HepG2 (cell line): Measurements from ENCODE around the gene EFNA2. TPM values are rescaled to one million over a fixed set of nuclear protein-coding genes. Genes with fewer than 3 reads are reported as not detected.

Experiments
- ATAC-seq: fragments of 200-7000 bp; cut with Tn5 transposase; 3 replicates; pipeline ENCODE4 v1.9.1; 2020; ENCODE audit warnings: mild to moderate bottlenecking, moderate library complexity
- BruUV-seq: library from RNA; stranded (reverse); fragments of 400-500 nt; replicated peaks from 2 replicates; lab custom pipeline; 2021; lab: Mats Ljungman, UMichigan
- CTCF ChIA-PET: fragments of 300-600 bp; formaldehyde crosslinking; extraction: SDS; loops from one replicate; lab custom pipeline; 2021; ENCODE audit warnings: low total read pairs, inconsistent platforms, low intra/inter-chr PET ratio; lab: Yijun Ruan, JAX
- POLR2A ChIA-PET: fragments of 350-600 bp; sonication (Branson Sonifier 250); formaldehyde crosslinking; loops from one replicate; lab custom pipeline; 2020; ENCODE audit warnings: antibody characterized with exemption, inconsistent platforms; lab: Yijun Ruan, JAX
- DNase-seq: peaks from one replicate; pipeline ENCODE4 v3.0.0-alpha.2; 2015; ENCODE audit warnings: low spot score
- FAIRE-seq: peaks from 3 replicates; lab custom pipeline; 2011; peaks lifted over from hg19 to GRCh38; lab: Jason Lieb, UNC
- H2AFZ ChIP-seq: one replicate; pipeline ENCODE4 v1.6.1; 2011; ENCODE audit warnings: low read length, inconsistent platforms
- H3K27ac ChIP-seq: fragments of 300-600 bp; 3 replicates; pipeline ENCODE4 v1.8.0; 2011; ENCODE audit warnings: mixed run types, mild to moderate bottlenecking, mixed read lengths, low read length, inconsistent platforms; ENCODE audit not compliant: insufficient read depth; ENCODE audit errors: extremely low read length
- H3K27me3 ChIP-seq, 2 experiments: fragments of 200-600 bp in 1 of 2; 2 replicates in 1 of 2; 3 replicates in 1 of 2; pipeline versions ENCODE4 v1.6.0 to v1.8.0; 2011; ENCODE audit warnings: low read length in 2 of 2, mild to moderate bottlenecking in 2 of 2, moderate library complexity in 2 of 2, inconsistent platforms in 1 of 2; ENCODE audit not compliant: insufficient read depth in 2 of 2, control insufficient read depth in 1 of 2
- H3K36me3 ChIP-seq, 2 experiments: fragments of 200-600 bp in 1 of 2; replicated peaks in 1 of 2; 2 replicates in 1 of 2; 3 replicates in 1 of 2; pipeline versions ENCODE4 v1.5.1 to v1.8.0; 2011; ENCODE audit warnings: low read length in 2 of 2, inconsistent platforms in 1 of 2; ENCODE audit not compliant: insufficient read depth in 2 of 2, control insufficient read depth in 1 of 2
- H3K4me1 ChIP-seq: 2 replicates; pipeline ENCODE4 v1.5.1; 2012; ENCODE audit warnings: low read length, inconsistent platforms; ENCODE audit not compliant: insufficient read depth
- H3K4me2 ChIP-seq: 2 replicates; pipeline ENCODE4 v1.6.0; 2011; ENCODE audit warnings: low read depth, low read length, inconsistent platforms
- H3K4me3 ChIP-seq, 3 experiments: fragments of 200-600 bp in 1 of 3; sonication (generic), shearing (Covaris generic) in 1 of 3; replicated peaks in 1 of 3; 2 replicates each; pipeline ENCODE4 v1.5.1; 2011 to 2016; ENCODE audit warnings: low read length in 3 of 3, inconsistent platforms in 2 of 3, low read depth in 2 of 3, mild to moderate bottlenecking in 2 of 3, control low read depth in 1 of 3, mixed read lengths in 1 of 3; ENCODE audit not compliant: insufficient read depth in 1 of 3
- H3K79me2 ChIP-seq: one replicate; pipeline ENCODE4 v1.6.1; 2011; ENCODE audit warnings: low read length, inconsistent platforms; ENCODE audit not compliant: insufficient read depth
- H3K9ac ChIP-seq: 2 replicates; pipeline ENCODE4 v1.6.0; 2011; ENCODE audit warnings: mild to moderate bottlenecking, low read depth, low read length, inconsistent platforms; ENCODE audit not compliant: insufficient read depth
- H3K9me3 ChIP-seq: 2 replicates; pipeline ENCODE4 v1.5.1; 2012; ENCODE audit warnings: mild to moderate bottlenecking, low read length
- H4K20me1 ChIP-seq: 2 replicates; pipeline ENCODE4 v1.6.0; 2011; ENCODE audit warnings: inconsistent platforms, mild to moderate bottlenecking, low read length, moderate library complexity; ENCODE audit not compliant: insufficient read depth
- AGO2 ChIP-seq: fragments of 200-400 bp; formaldehyde crosslinking; optimal IDR thresholded peaks from 2 replicates; pipeline ENCODE3; 2017; ENCODE audit warnings: mild to moderate bottlenecking, low read depth, low read length, moderate library complexity
- BCL6 ChIP-seq: IDR thresholded peaks from 2 replicates; pipeline ENCODE4 v1.6.1; 2016; ENCODE audit warnings: missing genetic modification reagents, missing compliant biosample characterization
- EP300 ChIP-seq, 3 experiments: sonication (generic) in 1 of 3; formaldehyde crosslinking in 1 of 3; IDR thresholded peaks; 2 replicates each; pipeline versions ENCODE4 v1.5.1 to v1.6.1; 2011 to 2020; ENCODE audit warnings: low read depth in 2 of 3, low read length in 2 of 3, borderline replicate concordance in 1 of 3, improper control_type of control experiment in 1 of 3, mild to moderate bottlenecking in 1 of 3, missing genetic modification reagents in 1 of 3, moderate library complexity in 1 of 3
- MLX ChIP-seq: IDR thresholded peaks from 2 replicates; pipeline ENCODE4 v1.6.1; 2016
- MNT ChIP-seq: fragments of 450-650 bp; IDR thresholded peaks from 2 replicates; pipeline ENCODE4 v1.6.1; 2016
- NCOA2 ChIP-seq: sonication (generic); formaldehyde crosslinking; IDR thresholded peaks from 2 replicates; pipeline ENCODE4 v1.8.0; 2022; ENCODE audit warnings: inconsistent platforms
- PHF8 ChIP-seq: sonication (generic); formaldehyde crosslinking; IDR thresholded peaks from 2 replicates; pipeline ENCODE4 v1.5.0; 2020; ENCODE audit warnings: missing genetic modification reagents
- PTBP1 ChIP-seq: fragments of 200-400 bp; formaldehyde crosslinking; IDR thresholded peaks from 2 replicates; pipeline ENCODE4 v1.6.1; 2018; ENCODE audit warnings: low read length, low read depth; ENCODE audit not compliant: poor library complexity, severe bottlenecking
- RBM39 ChIP-seq: fragments of 200-400 bp; formaldehyde crosslinking; IDR thresholded peaks from one replicate; pipeline ENCODE4 v1.6.1; 2018; ENCODE audit warnings: antibody characterized with exemption, mild to moderate bottlenecking, low read depth, low read length; ENCODE audit not compliant: poor library complexity, severe bottlenecking
- SKI ChIP-seq: fragments of 450-650 bp; IDR thresholded peaks from one replicate; pipeline ENCODE4 v1.6.1; 2018; ENCODE audit warnings: mild to moderate bottlenecking; ENCODE audit not compliant: partially characterized antibody
- TARDBP ChIP-seq: sonication (generic); formaldehyde crosslinking; IDR thresholded peaks from 2 replicates; pipeline ENCODE4 v1.8.0; 2022; ENCODE audit warnings: mild to moderate bottlenecking, missing genetic modification reagents
- ZBTB10 ChIP-seq: sonication (generic); formaldehyde crosslinking; IDR thresholded peaks from 2 replicates; pipeline ENCODE4 v1.4.0; 2020; ENCODE audit warnings: missing genetic modification reagents, borderline replicate concordance
- ZBTB14 ChIP-seq: sonication (generic); formaldehyde crosslinking; IDR thresholded peaks from 2 replicates; pipeline ENCODE4 v1.4.0; 2020; ENCODE audit warnings: missing genetic modification reagents
- ZNF12 ChIP-seq: sonication (generic); formaldehyde crosslinking; IDR thresholded peaks from 2 replicates; pipeline ENCODE4 v1.5.0; 2020; ENCODE audit warnings: missing genetic modification reagents
- ZNF788 ChIP-seq: sonication (generic); formaldehyde crosslinking; IDR thresholded peaks from 2 replicates; pipeline ENCODE4 v1.5.0; 2020; ENCODE audit warnings: mild to moderate bottlenecking, missing genetic modification reagents, borderline replicate concordance
- WGBS: methylation state at CpG from one replicate; pipeline ENCODE4 v1.1.6; 2017; ENCODE audit warnings: low lambda C conversion rate; 5-methylcytosine and 5-hydroxymethylcytosine counted together
- in situ Hi-C: cut with HindIII; loops from 2 replicates; pipeline ENCODE4 v1.10.0; 2017; ENCODE audit warnings: low pct_unique_long_range_greater_than_20kb; ENCODE audit not compliant: extremely low pct_ligation_motif_present
- intact Hi-C: fragments of 100-400 bp; cut with micrococcal nuclease; formaldehyde crosslinking; loops from one replicate; pipeline ENCODE4 v1.10.0; 2022; ENCODE audit not compliant: unreplicated experiment
- polyA plus RNA-seq, 8 experiments: library from polyadenylated mRNA; depleted of rRNA in 3 of 8; stranded (reverse) in 7 of 8; unstranded in 1 of 8; fragments of >200 nt; fragmentation: Illumina TruSeq in 4 of 8; extraction: Trizol in 4 of 8; gene quantifications; 2 replicates each; pipeline versions ENCODE4 v1.2.1 to v1.2.3, GENCODE V29; 2011 to 2016; ENCODE audit warnings: low read depth in 4 of 8, missing spikeins in 1 of 8, mixed read lengths in 1 of 8; ENCODE audit not compliant: insufficient read depth in 1 of 8
- total RNA-seq, 5 experiments: library from RNA; depleted of rRNA; stranded (reverse); fragments of >200 nt; fragmentation: Illumina TruSeq; extraction: Trizol; gene quantifications; 2 replicates each; pipeline ENCODE4 v1.2.3, GENCODE V29; 2016; ENCODE audit warnings: low read depth in 1 of 5

EFNA2 gene
- total and polyA plus RNA-seq, 2 of the 13 experiments (the other 11 are each of a cell fraction or from before 2014, with no cell fraction given): 6.0 to 9.9 TPM

GRCh38 chr19:1249298-1249989 is 36.2 kb upstream of the EFNA2 start (continued):
- TF ChIP-seq TARDBP (CRISPR knock-in tag): peak; percentile 70; the same call in 1 of the 2 replicates

GRCh38 chr19:1249990-1250436 is 35.7 kb upstream of the EFNA2 start:
- Histone ChIP-seq H3K79me2 (peaks cover 31% of the 10 kb centered on the region), H3K4me3 (peak overlapping the region; percentile 86 to 90 (median 88)), H4K20me1 (peaks cover 30% of the 10 kb centered on the region; the same call in 1 of the 2 replicates), H2AFZ (no peak overlapping the region), H3K4me2 (peak overlapping the region; percentile 58), H3K4me1 (peaks cover 52% of the 10 kb centered on the region), H3K9me3 (no peaks in the 10 kb centered on the region), H3K9ac (peak overlapping the region; percentile 92), H3K36me3 (peaks cover 8 to 20% of the 10 kb centered on the region in 2 experiments), H3K27me3 (no peaks in the 10 kb centered on the region; a peak in 1 of 5 replicates), H3K27ac (peak overlapping the region; percentile 94)
- ChIA-PET POLR2A (interaction anchor here (13.7 kb wide), 1 partner anchor 15 kb away, joined by 668 read pairs; the partner anchor contains the start of gene CIRBP), CTCF (no interaction called here)
- no TSS peak for BruUV-seq
- in situ Hi-C loops (no loop called here), intact Hi-C loops (no loop called here)
- FAIRE-seq (no peak), ATAC-seq (no peak), DNase-seq (no peak)
- WGBS: 0% methylated on average over 2 of the region's 67 CpGs
- TF ChIP-seq MNT (no peak), ZBTB14 (CRISPR knock-in tag) (0 out of 2 replicates have a peak, but pooled peaks have one; percentile 7), ZNF12 (no peak), EP300 (IDR thresholded peaks at IDR 0.05; ENCODE audit: low read depth in 2 of 2, low read length in 2 of 2) (no peak), EP300 (CRISPR knock-in tag; IDR thresholded peaks at IDR 0.05; ENCODE audit: borderline replicate concordance) (no peak), BCL6 (0 out of 2 replicates have a peak, but pooled peaks have one; percentile 7), SKI (peak; percentile 35), PTBP1 (peak; percentile 29), RBM39 (peak; percentile 9), MLX (no peak), ZBTB10 (CRISPR knock-in tag) (0 out of 2 replicates have a peak, but pooled peaks have one; percentile 0), NCOA2 (no peak), ZNF788 (peak; percentile 44; the same call in 1 of the 2 replicates), PHF8 (CRISPR knock-in tag) (0 out of 2 replicates have a peak, but pooled peaks have one; percentile 10), AGO2 (peak; percentile 98)
